Stimulated activated CD4-positive, alpha-beta T cell treated with anti-CD3 and anti-CD28 coated beads, TNF-alpha, amount 100 ng/mL, for 4 hours (primary cell): ENCODE data around the gene NATD1.
"Not testable (repeated sequence)": the region's sequence is repeated elsewhere in the genome, so short reads cannot be mapped to it uniquely, and the experiment has no call there.

ENCODE experiments used
- DNase-seq, 3 experiments: peaks; one replicate each; pipeline ENCODE4 v3.0.0-alpha.2; 2020; ENCODE audit warnings: low read depth in 3 of 3

NATD1 gene

DNA sequence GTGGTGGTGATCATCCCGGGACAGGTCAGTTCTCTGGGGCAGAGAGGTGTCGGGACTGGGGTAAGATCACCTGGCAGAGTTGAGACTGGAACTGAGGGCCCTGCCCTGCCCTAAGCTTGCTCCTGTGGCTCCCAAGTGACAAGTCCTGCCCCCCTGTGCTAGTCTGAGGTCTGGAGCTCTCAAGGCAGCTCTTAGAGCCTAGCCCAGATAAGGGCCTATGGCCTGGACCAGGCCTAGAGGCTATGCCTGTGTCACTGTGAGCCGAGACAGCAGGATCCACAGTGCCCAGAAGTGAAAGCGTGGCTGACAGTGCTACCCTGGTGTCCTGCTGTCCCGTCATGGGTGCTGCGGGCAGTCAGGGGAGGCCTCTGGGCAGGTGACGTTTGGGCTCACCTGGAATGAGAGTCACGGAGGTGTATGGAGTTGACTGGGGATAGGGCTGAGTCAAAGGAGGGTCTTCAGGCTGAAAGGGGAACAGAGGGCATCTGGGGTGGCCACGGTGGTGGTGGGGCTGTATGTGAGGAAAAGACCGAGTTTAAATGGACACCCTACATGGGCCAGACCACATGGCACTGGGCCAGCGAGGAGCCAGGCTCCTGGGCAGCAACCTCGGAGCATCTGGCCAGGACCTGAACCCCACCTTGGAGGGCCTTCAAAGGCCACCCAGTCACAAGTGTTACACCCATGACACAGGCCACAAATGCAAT, 5.5 kb downstream of the NATD1 start:
- no peak for DNase-seq

- no peak for DNase-seq
Observed at GRCh38 chr17:21246698-21247097, 6.5 kb downstream of the NATD1 start.

DNA sequence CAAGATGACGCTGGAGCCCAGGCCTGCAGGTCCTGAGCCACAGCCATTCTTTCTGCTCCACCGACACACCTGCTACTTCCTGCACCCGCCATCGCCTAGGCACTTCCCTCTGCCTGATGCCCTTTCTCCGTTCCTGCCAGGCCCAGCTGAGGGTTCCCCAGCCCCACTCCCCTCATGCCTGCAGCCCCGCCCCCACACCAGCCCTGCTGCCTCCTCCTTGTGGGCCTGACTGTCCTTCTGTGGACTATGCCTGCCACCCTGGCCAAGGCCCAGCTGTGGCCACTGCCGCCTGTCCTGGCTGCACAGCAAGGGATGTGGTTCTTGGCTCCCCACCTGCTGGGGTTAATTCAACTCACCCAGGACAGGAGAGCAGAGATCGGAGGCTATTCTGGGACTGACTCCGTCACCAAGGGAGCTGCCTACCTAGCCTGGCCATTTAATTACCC, 7.5 kb downstream of the NATD1 start:
- DNase-seq = no peak

DNA sequence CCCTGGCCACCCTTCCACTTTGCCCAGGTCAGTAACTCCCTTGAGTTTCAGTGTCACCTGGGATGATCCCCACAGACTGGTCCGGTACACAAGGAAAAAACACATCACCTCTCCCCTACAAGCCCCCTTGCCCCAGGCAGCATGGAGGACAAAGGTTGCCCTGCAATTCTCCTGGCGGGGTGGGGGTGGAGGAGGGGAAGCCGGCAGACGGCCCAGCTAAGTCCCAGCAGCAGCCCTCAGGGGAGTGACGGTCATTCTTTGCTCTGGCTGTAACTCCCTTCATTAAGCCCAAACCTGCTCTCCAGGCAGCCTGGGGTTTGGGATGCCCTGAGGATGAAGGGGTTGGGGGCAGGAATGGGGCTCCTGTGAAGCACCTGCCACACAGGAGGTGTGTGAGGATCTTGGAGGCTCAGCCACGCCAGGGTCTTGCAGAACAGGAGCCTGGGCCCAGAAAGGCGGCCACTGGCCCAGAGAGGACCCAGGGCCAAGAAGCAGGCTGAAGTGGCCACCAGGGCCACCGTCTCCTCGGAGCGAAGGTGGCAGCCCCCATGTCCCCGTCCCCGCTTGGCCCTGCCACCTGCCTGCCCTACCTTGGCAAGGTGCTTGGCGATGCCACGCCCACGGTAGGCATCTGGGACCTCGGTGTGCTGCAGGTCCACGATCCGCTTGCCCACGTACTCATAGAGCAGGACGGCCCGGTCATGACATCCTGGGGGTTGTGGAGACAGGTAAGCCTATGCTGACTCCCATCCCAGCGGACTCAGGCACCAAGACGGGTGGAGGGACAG, 9.5 kb downstream of the NATD1 start:
- no peak for DNase-seq

- DNase-seq = no peak
Observed at GRCh38 chr17:21242780-21243515, 10.3 kb downstream of the NATD1 start.

DNA sequence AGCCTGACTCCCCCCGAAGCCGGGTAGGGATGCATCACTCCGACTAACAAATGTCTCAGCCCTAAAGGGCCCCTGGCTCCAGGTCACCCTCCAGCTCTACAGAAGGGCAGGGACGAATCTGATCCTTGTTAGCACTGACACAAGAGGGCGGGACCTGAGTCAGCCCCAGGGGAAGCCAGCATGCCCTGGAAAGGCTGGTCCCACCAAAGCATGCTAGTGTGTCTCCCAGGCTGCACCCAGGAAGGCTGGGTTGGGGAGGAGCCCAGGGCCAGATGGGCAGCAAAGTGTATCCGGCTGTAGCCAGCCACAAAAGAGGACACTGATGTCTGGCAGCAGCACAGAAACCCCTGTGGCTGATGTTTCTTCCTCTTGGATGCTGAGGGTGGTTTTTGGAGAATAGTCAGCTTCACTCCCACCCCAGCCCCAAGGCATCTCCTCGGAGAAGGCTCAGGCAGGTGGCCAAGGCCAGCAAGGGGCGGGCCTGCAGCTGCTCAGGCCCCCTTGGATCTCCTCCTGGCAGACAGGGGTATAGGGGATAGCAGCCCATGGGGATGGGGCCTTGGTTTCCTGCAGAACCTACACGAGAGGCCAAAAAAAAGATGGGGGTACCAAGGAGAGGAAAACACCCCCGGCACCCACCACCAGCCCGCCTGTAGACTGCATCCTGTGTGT, 11.0 kb downstream of the NATD1 start:
- DNase-seq = no peak

- no peak for DNase-seq
Observed at GRCh38 chr17:21241564-21241963, 11.6 kb downstream of the NATD1 start.

GRCh38 chr17:21240369-21241055, 12.7 kb downstream of the NATD1 start:
- no peak for DNase-seq

- no peak for DNase-seq
Observed at GRCh38 chr17:21239680-21240368, 13.4 kb downstream of the NATD1 start.

DNA sequence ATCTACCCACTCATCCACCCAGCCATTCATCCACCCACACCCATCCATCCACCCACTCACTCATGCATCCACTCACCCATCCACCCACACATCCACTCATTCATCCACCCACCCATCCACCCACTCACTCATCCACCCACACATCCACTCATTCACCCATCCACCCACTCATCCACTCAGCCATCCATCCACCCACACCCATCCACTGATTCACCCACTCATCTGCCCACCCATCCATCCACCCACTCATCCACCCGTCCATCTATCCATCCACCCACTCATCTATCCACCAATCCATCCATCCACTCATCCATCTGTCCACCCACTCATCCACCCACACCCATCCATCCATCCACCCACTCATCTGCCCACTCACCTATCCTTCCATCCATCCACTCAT, 17.3 kb downstream of the NATD1 start:
- peak in 2 of 3 experiments; percentile 15 for DNase-seq

- DNase-seq = no peak
Observed at GRCh38 chr17:21233581-21234347, 19.4 kb downstream of the NATD1 start.

GRCh38 chr17:21232033-21232749, 21.0 kb downstream of the NATD1 start:
- no peak for DNase-seq

- DNase-seq = no peak
Observed at GRCh38 chr17:21231533-21231932, 21.7 kb downstream of the NATD1 start.

DNA sequence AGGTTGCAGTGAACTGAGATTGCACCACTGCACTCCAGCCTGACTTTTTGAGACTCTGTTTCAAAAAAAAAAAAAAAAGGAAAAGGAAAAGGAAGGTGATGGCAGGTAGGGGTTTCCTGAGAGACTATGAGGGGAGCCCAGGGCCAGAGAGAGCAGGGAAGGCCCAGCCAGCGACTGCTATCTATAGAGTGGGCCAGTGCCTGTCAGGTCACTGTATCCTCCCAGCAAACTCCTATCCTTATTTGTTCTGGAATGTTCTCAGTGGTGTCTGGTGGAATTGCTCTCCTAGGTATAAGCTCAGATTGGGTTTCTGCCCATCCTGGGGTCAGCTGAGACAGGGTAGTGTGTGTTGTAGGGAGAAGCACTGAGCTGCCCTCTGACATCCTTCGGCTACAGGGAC, 24.4 kb downstream of the NATD1 start:
- DNase-seq = no peak

- DNase-seq = no peak
Observed at GRCh38 chr17:21228111-21228510, 25.1 kb downstream of the NATD1 start.

- not testable (repeated sequence) for DNase-seq
Observed at GRCh38 chr17:21227277-21227676, 25.9 kb downstream of the NATD1 start.

DNA sequence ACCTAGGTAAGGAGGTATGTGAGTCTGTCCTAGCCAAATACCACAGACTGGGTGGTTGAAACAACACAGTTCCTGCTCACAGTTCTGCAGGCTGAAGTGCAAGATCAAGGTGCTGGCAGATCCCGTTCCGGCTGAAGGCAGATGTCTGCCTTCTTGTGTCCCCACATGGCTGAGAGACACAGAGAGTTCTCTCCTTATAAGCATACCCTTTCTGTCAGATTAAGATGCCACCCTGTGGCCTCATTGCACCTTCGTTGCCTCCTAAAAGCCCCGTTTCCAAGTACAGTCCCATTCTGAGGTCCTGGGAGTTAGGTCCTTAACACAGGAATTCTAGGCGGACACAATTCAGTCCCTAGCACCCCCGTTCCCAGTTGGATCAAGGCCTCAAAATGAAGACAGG, 30.1 kb downstream of the NATD1 start:
- no peak for DNase-seq

- no peak for DNase-seq
Observed at GRCh38 chr17:21218831-21219380, 34.3 kb downstream of the NATD1 start.

- no peak for DNase-seq
Observed at GRCh38 chr17:21218101-21218500, 35.1 kb downstream of the NATD1 start.
